ENCODE data around the gene ABCD1. TPM values are rescaled to one million over a fixed set of nuclear protein-coding genes. Genes with fewer than 3 reads are reported as not detected.
"Not testable (repeated sequence)": the region's sequence is repeated elsewhere in the genome, so short reads cannot be mapped to it uniquely, and the experiment has no call there.

ABCD1 gene
- total and polyA plus RNA-seq, 8 donors, result 5.8 to 13.2 (median 9.8) TPM

DNA sequence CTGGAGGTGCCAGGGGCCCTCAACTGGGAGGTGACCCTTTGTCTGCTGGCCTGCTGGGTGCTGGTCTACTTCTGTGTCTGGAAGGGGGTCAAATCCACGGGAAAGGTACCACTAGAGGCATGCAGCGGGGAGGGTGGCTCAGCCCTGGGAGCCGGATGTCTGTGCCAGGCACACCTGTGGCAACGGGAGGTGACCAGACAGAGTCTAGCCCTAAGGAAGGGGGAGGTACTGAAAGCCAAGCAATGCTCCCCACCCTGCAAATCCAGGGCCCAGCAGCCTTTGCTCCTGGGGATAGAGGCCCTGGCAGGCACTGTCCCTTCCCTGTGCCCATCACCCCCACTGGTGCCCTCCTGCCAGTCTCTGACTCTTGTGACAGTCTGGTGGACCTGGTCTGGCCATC, 32.7 kb upstream of the ABCD1 start:
- DNase-seq, result peak in 2 of 6 donors; percentile 52 to 66
- no peak for ATAC-seq
- Histone ChIP-seq H3K36me3 (no peaks in the 10 kb centered on the region), H3K4me3 (no peak overlapping the region), H3K27ac (no peak overlapping the region), H3K9me3 (no peaks in the 10 kb centered on the region), H3K27me3 (no peaks in the 10 kb centered on the region), H3K4me1 (no peaks in the 10 kb centered on the region)
- FAIRE-seq, result no peak
- intact Hi-C loops (cut with DNase I), result no loop called here
- WGBS, 2 donors, result 43 to 66% methylated on average over 4 of the region's 4 CpGs
- TF ChIP-seq, protein P1, sequence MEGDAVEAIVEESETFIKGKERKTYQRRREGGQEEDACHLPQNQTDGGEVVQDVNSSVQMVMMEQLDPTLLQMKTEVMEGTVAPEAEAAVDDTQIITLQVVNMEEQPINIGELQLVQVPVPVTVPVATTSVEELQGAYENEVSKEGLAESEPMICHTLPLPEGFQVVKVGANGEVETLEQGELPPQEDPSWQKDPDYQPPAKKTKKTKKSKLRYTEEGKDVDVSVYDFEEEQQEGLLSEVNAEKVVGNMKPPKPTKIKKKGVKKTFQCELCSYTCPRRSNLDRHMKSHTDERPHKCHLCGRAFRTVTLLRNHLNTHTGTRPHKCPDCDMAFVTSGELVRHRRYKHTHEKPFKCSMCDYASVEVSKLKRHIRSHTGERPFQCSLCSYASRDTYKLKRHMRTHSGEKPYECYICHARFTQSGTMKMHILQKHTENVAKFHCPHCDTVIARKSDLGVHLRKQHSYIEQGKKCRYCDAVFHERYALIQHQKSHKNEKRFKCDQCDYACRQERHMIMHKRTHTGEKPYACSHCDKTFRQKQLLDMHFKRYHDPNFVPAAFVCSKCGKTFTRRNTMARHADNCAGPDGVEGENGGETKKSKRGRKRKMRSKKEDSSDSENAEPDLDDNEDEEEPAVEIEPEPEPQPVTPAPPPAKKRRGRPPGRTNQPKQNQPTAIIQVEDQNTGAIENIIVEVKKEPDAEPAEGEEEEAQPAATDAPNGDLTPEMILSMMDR (IDR thresholded peaks at IDR 0.05), result no peak

DNA sequence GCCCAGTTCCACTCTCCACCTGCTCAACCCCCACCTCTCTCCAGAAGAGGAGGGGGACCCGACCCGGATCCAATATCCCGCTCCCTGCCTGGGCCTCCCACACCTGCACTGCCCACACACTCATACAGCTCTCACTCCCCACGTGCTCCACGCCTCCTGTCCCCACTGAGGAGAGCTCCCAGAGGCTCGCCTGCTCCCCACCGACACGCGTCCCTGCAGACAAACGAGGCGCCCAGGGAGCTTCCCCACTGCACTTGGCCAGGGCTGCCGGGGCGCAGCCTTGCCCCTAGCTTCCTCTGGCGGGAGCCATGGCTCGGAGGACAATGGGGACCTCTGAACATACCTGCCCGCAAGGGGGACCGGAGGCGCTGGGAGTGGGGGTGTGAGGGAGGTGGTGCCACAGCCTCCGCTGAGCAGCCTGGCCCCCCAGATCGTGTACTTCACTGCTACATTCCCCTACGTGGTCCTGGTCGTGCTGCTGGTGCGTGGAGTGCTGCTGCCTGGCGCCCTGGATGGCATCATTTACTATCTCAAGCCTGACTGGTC, 32.0 kb upstream of the ABCD1 start:
- intact Hi-C loops (cut with DNase I), result no loop called here
- 59 to 74% methylated on average over 22 to 23 of the region's 24 CpGs for WGBS, 2 donors
- no peaks in the 10 kb centered on the region for H3K4me1 ChIP-seq
- peak in 2 of 6 donors; percentile 57 to 73 for DNase-seq
- H3K9me3 ChIP-seq, result no peaks in the 10 kb centered on the region
- H3K27me3 ChIP-seq, result no peaks in the 10 kb centered on the region
- no peaks in the 10 kb centered on the region for H3K36me3 ChIP-seq
- no peak overlapping the region for H3K4me3 ChIP-seq
- no peak overlapping the region for H3K27ac ChIP-seq
- TF ChIP-seq, protein P1 (IDR thresholded peaks at IDR 0.05), result no peak
- ATAC-seq, result no peak
- no peak for FAIRE-seq

DNA sequence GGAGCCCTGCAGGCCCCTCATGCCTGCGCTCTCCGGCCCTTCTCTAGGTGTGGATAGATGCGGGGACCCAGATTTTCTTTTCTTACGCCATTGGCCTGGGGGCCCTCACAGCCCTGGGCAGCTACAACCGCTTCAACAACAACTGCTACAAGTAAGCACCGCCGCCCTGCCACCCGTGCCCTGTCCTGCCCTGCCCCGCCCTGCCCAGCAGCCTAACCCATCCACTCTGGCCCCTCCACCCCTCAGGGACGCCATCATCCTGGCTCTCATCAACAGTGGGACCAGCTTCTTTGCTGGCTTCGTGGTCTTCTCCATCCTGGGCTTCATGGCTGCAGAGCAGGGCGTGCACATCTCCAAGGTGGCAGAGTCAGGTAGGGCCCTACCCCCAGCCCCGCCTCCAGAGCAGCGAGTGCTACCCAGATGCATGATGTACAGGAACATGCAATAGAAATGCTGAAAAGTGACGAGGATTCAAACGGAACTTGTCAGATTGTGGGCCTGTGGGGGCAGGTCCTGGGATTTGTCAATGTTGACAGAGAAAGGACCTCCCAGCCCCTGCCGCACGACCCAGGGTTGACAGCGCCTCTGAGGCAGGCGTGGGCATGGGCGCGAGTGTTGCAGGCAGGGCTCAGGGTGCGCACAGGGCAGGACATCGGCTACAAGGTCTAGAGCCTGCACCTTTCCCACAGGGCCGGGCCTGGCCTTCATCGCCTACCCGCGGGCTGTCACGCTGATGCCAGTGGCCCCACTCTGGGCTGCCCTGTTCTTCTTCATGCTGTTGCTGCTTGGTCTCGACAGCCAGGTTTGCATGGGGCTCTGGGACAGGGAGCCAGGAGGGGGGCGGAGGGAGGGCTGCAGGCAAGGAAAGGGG, 31.2 kb upstream of the ABCD1 start:
- no peaks in the 10 kb centered on the region for H3K27me3 ChIP-seq
- DNase-seq (peak in 1 of 6 donors; percentile 73), ATAC-seq (no peak), FAIRE-seq (no peak)
- no peaks in the 10 kb centered on the region for H3K9me3 ChIP-seq
- H3K27ac ChIP-seq, result no peak overlapping the region
- intact Hi-C loops (cut with DNase I), result no loop called here
- H3K4me3 ChIP-seq, result no peak overlapping the region
- H3K36me3 ChIP-seq, result no peaks in the 10 kb centered on the region
- no peaks in the 10 kb centered on the region for H3K4me1 ChIP-seq
- TF ChIP-seq, protein P1 (IDR thresholded peaks at IDR 0.05), result no peak
- 81 to 83% methylated on average over 26 to 31 of the region's 31 CpGs for WGBS, 2 donors

DNA sequence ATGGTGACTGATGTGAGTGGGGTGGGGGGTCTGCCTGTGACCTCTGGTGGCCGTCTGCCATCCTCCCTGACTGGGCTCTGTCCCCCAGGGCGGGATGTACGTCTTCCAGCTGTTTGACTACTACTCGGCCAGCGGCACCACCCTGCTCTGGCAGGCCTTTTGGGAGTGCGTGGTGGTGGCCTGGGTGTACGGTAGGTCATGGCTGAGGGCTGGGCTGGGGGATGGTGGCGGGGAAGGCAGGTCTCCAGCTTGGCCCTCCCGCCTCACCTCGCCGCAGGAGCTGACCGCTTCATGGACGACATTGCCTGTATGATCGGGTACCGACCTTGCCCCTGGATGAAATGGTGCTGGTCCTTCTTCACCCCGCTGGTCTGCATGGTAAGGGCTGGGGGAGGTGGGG, 30.4 kb upstream of the ABCD1 start:
- H3K27me3 ChIP-seq; H3K4me3 ChIP-seq; H3K9me3 ChIP-seq; intact Hi-C loops (cut with DNase I); FAIRE-seq; H3K4me1 ChIP-seq; H3K27ac ChIP-seq; H3K36me3 ChIP-seq; ATAC-seq: not testable (repeated sequence)
- WGBS, 2 donors, result 83 to 87% methylated on average over 16 of the region's 16 CpGs
- peak in 1 of 6 donors; percentile 67 for DNase-seq

DNA sequence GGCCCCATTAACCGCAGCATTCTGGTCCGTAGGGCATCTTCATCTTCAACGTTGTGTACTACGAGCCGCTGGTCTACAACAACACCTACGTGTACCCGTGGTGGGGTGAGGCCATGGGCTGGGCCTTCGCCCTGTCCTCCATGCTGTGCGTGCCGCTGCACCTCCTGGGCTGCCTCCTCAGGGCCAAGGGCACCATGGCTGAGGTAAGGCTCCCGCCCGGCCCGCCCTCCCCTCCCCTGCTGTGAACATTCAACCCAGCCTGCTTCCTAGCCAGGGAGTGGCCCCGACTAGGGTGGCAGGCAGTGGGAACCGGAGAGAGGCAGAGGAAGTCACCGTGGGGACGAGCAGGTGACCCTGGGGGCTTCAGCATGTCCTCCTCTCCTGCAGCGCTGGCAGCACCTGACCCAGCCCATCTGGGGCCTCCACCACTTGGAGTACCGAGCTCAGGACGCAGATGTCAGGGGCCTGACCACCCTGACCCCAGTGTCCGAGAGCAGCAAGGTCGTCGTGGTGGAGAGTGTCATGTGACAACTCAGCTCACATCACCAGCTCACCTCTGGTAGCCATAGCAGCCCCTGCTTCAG, 29.9 kb upstream of the ABCD1 start:
- 82 to 84% methylated on average over 21 to 23 of the region's 23 CpGs for WGBS, 2 donors
- no peak overlapping the region for H3K27ac ChIP-seq
- H3K9me3 ChIP-seq, result no peaks in the 10 kb centered on the region
- no peaks in the 10 kb centered on the region for H3K36me3 ChIP-seq
- intact Hi-C loops (cut with DNase I), result no loop called here
- TF ChIP-seq, protein P1 (IDR thresholded peaks at IDR 0.05), result no peak
- no peaks in the 10 kb centered on the region for H3K27me3 ChIP-seq
- no peaks in the 10 kb centered on the region for H3K4me1 ChIP-seq
- ATAC-seq (no peak), DNase-seq (peak in 2 of 6 donors; percentile 49 to 52), FAIRE-seq (no peak)
- no peak overlapping the region for H3K4me3 ChIP-seq

All from pancreas (tissue), 10 donors.